HG03571 (cell line): ENCODE data around the gene METTL8.
A peak's percentile ranks its signal among the peaks of the same experiment; 100 is the strongest.
"Not testable (repeated sequence)": the region's sequence is repeated elsewhere in the genome, so short reads cannot be mapped to it uniquely, and the experiment has no call there.

Experiments used
- ATAC-seq: cut with Tn5 transposase; IDR thresholded peaks from one replicate; pipeline ENCODE4 v1.9.1; 2021; ENCODE audit not compliant: unreplicated experiment

METTL8 gene

DNA sequence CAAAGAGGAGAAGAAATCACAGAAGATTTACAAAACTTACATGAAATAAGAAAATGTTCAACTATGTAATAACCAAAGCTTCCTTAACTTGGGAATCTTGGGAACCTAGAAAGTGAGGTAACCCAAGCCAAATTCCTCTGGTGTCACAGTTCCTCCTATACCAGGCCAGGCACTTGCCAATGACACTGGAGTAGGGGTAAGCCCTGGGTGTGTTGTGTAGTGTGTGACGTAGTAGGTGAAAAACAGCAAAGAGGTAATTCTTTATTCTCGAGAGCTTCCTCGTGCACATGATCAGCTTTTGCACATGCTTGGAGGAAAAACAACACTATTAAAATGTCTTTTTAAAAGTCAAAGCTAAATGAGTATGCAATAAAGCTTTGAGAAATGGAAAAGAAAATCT lies 118.0 kb downstream of the METTL8 start:
- no peak for ATAC-seq

DNA sequence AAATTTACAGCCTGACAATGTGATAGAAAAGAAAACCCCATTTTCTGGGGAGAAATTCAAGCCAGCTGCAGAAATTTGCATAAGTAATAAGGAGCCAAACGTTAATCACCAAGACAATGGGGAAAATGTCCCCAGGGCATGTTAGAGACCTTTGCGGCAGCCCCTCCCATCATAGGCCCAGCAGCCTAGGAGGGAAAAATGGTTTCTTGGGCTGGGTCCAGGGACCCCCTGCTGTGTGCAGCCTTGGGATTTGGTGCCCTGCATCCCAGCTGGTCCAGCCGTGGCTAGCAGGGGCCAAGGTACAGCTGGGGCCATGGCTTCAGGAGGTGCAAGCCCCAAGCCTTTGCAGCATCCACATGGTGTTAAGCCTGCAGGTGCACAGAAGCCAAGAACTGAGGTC lies 121.6 kb downstream of the METTL8 start:
- not testable (repeated sequence) for ATAC-seq

GRCh38 chr2:171311589-171311988 lies 122.2 kb downstream of the METTL8 start:
- ATAC-seq, result not testable (repeated sequence)

DNA sequence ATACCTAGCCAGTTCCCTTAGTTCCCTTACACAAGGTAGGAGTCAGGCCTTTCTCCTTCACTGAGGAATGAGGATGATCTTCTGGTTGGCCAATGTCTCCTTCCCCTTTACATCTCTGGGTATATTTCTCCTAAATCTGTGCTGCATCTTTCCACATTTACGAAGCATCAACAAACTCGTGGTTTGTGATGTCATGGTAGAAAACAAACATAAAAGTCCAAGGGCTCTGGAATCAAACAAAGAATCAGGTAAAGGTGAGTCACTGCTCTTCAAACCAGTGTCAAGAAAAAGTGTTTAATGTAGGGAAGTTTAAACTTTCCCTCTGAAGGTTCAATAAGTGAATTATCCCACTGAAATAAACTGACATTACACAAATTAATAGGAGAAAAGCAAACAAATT lies 122.9 kb downstream of the METTL8 start:
- ATAC-seq, result no peak

GRCh38 chr2:171309455-171310286 lies 124.1 kb downstream of the METTL8 start:
- ATAC-seq, result no peak

GRCh38 chr2:171308280-171309054 lies 125.3 kb downstream of the METTL8 start:
- no peak for ATAC-seq

GRCh38 chr2:171307560-171307959 lies 126.2 kb downstream of the METTL8 start:
- ATAC-seq, result peak; percentile 79

DNA sequence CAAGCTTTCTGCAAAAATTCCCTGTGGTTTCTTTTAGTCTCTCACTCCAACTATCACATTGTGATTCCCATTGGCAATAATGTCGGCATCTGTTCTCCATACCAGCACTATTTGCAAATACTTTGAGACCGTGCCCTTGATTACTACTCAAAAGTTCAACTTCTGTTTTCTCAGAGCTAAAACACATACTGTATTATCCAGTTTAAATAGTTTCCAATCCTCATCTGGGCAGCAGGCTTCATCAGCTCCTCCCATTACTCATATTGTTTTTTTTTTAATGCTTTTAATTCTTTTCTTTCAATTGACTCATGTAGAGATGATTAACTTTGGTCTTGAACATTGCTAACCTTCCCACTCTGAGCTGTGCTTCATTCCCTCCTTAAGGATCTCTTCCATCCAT lies 135.8 kb downstream of the METTL8 start:
- ATAC-seq, result no peak

- ATAC-seq, result no peak
Observed at GRCh38 chr2:171294608-171295007, 139.2 kb downstream of the METTL8 start.

GRCh38 chr2:171293661-171294060 lies 140.1 kb downstream of the METTL8 start:
- no peak for ATAC-seq

GRCh38 chr2:171289991-171290390 lies 143.8 kb downstream of the METTL8 start:
- no peak for ATAC-seq

- ATAC-seq, result no peak
Observed at GRCh38 chr2:171289316-171289715, 144.5 kb downstream of the METTL8 start.

DNA sequence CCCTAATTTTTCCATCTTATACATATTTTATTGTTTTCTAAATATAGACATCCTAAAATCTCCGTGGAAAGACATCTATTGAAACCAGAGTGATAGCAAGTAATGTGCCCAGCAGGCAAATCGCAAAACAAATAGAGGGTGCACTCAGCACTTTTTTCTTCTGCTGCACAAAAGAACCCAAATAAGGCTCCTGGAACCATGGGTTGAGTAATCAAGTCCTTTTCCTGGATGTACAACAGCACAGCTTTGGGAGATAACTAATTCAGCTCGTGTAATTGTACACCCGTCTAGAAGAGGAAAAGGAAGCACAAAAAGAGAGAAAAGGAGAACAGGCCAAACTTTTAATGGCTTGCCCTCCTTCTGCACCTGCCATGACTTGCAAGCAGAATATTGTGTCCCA lies 146.2 kb downstream of the METTL8 start:
- no peak for ATAC-seq

GRCh38 chr2:171287036-171287571 lies 146.7 kb downstream of the METTL8 start:
- ATAC-seq, result no peak

GRCh38 chr2:171281110-171281509 lies 152.7 kb downstream of the METTL8 start:
- no peak for ATAC-seq

GRCh38 chr2:171279983-171280790 lies 153.6 kb downstream of the METTL8 start:
- no peak for ATAC-seq

DNA sequence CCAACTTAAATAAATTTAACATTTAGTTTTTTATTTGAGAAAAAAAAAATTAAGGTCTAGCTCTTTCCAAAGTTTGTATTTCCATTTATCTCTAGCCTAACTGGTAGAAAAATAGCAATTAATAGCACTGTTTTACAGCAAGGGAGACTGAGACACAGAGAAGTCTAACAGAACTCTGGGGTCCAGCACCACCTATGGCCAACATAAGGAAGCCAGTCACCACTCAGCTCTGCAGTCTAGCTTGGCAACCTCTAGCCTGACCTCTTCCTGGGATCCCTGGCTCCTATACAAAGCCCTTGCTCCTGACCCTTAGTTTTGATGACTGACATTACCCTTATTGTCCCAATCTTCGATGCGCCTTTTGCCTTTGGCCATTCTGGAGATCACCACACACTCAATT lies 159.0 kb downstream of the METTL8 start:
- no peak for ATAC-seq

DNA sequence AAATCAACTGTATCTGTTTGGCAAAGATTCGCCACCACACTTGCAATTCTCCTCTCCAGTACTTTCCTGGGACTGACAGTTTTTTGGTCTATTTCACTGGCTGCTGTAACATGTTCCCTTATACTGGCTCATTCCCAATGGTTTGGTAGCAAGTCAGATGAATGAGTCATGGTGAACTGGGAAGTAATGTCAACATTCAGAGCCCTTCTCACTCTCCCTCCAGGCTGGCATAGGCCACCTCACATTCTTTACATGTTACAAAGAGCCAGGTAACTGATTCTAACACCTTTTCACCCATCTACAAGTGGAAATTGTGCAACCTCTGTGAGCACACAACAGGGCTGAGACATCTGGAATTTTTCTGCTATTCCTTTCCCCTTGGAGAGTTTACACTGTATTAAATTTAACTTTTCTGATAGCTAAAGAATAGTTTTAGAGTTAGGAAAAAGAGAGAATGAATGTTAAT lies 161.8 kb downstream of the METTL8 start:
- no peak for ATAC-seq

DNA sequence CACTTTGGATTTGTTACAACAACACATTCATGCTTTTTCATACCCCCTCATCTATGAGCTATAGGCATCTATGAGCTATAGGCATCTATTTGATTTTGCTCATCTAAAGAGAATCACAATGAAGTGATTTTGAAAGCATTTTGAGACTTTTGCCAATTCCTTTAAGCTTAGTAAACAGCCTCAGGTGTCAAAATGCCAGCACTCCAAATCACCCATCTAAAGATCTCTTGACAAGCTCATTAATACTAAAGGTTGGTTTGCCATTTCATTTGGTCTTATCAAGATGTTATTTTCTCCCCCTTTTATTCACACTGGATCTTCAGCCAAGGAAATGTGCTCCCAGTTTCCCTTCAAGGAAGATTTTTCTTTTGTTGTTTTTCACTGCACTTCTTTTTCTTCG lies 162.4 kb downstream of the METTL8 start:
- no peak for ATAC-seq

DNA sequence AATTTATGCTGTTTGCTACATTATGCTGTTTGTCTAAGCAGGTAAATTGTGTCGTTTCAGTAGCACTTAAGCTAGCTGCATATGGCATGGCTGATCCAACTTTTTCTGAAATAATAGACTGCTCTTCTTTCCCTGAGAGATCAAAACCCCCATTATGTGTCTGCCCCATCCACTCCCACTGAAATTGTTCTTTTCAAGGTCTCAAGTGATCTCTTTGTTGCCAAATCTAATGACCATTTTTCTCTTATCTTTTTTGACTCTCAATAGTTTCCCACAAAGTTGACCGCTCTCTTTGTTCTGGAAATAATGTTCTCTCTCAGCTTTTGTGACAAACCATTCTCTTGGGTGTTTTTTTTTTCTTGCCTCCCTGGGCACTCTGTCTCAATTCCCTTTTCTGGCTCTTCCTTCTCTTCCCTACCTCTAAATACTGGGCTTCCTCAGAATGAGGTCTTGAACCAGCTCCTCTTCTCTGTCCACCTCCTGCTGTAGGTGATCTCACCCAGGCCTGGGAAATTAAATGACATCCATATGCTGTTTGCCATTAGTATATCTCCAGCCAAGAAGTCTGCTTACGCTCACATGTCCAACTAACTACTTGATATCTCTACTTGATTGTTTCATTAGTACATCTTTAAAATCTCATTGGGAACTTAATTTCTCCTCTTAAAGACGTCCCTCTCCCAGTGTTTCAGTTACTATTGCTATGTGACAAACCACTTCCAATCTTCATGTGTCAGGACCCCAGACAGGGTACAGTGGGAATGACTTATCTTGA lies 165.7 kb downstream of the METTL8 start:
- no peak for ATAC-seq
